HepG2 (cell line): ENCODE data around the gene PIBF1. TPM values are rescaled to one million over a fixed set of nuclear protein-coding genes. Genes with fewer than 3 reads are reported as not detected.
A peak's percentile ranks its signal among the peaks of the same experiment; 100 is the strongest.

Source experiments
- BCLAF1 ChIP-seq: fragments of 450-650 bp; IDR thresholded peaks from 2 replicates; pipeline ENCODE4 v1.6.1; 2017; ENCODE audit warnings: mild to moderate bottlenecking
- DDIT3 ChIP-seq: sonication (generic); formaldehyde crosslinking; IDR thresholded peaks from 2 replicates; pipeline ENCODE4 v1.4.0; 2020; ENCODE audit warnings: mild to moderate bottlenecking, missing genetic modification reagents
- ELF4 ChIP-seq: sonication (generic); formaldehyde crosslinking; IDR thresholded peaks from 2 replicates; pipeline ENCODE4 v1.5.0; 2020; ENCODE audit warnings: missing genetic modification reagents, mild to moderate bottlenecking, moderate library complexity, borderline replicate concordance
- ESRRA ChIP-seq: sonication (generic); formaldehyde crosslinking; IDR thresholded peaks from 2 replicates; pipeline ENCODE4 v1.5.1; 2020; ENCODE audit warnings: mild to moderate bottlenecking, low read depth, missing genetic modification reagents
- FOXC1 ChIP-seq: sonication (generic); formaldehyde crosslinking; IDR thresholded peaks from 2 replicates; pipeline ENCODE4 v1.8.0; 2022; ENCODE audit warnings: mild to moderate bottlenecking, missing genetic modification reagents, borderline replicate concordance
- GMEB1 ChIP-seq: sonication (generic); formaldehyde crosslinking; IDR thresholded peaks from 2 replicates; pipeline ENCODE4 v1.5.1; 2020; ENCODE audit warnings: missing genetic modification reagents, mild to moderate bottlenecking, borderline replicate concordance
- IKZF5 ChIP-seq: IDR thresholded peaks from 2 replicates; pipeline ENCODE4 v1.6.1; 2018; ENCODE audit warnings: missing genetic modification reagents, mild to moderate bottlenecking, missing compliant biosample characterization
- ONECUT2 ChIP-seq: sonication (generic); formaldehyde crosslinking; IDR thresholded peaks from 2 replicates; pipeline ENCODE4 v1.4.0; 2020; ENCODE audit warnings: missing genetic modification reagents
- PITX1 ChIP-seq: sonication (generic); formaldehyde crosslinking; IDR thresholded peaks from 2 replicates; pipeline ENCODE4 v1.5.1; 2020; ENCODE audit warnings: mild to moderate bottlenecking, missing genetic modification reagents
- RAD51 ChIP-seq: fragments of 450-650 bp; IDR thresholded peaks from 2 replicates; pipeline ENCODE4 v1.6.1; 2016; ENCODE audit warnings: borderline replicate concordance
- SOX5 ChIP-seq: IDR thresholded peaks from 2 replicates; pipeline ENCODE4 v1.6.1; 2016; ENCODE audit warnings: borderline replicate concordance
- ZFP41 ChIP-seq: sonication (generic); formaldehyde crosslinking; IDR thresholded peaks from 2 replicates; pipeline ENCODE4 v1.4.0; 2020; ENCODE audit warnings: mild to moderate bottlenecking, missing genetic modification reagents, borderline replicate concordance
- ZNF138 ChIP-seq: sonication (generic); formaldehyde crosslinking; IDR thresholded peaks from 2 replicates; pipeline ENCODE4 v1.5.0; 2020; ENCODE audit warnings: mild to moderate bottlenecking, low read depth, missing genetic modification reagents
- ZNF414 ChIP-seq: sonication (generic); formaldehyde crosslinking; IDR thresholded peaks from 2 replicates; pipeline ENCODE4 v1.5.0; 2020; ENCODE audit warnings: missing genetic modification reagents
- ZNF512B ChIP-seq: sonication (generic); formaldehyde crosslinking; IDR thresholded peaks from 2 replicates; pipeline ENCODE4 v1.5.1; 2020; ENCODE audit warnings: missing genetic modification reagents, mild to moderate bottlenecking, borderline replicate concordance
- ZNF546 ChIP-seq: sonication (generic); formaldehyde crosslinking; conservative IDR thresholded peaks from 2 replicates; pipeline ENCODE4 v1.8.1; 2023; ENCODE audit warnings: mild to moderate bottlenecking, missing genetic modification reagents
- polyA plus RNA-seq, 8 experiments: library from polyadenylated mRNA; depleted of rRNA in 3 of 8; stranded (reverse) in 7 of 8; unstranded in 1 of 8; fragments of >200 nt; fragmentation: Illumina TruSeq in 4 of 8; extraction: Trizol in 4 of 8; gene quantifications; 2 replicates each; pipeline versions ENCODE4 v1.2.1 to v1.2.3, GENCODE V29; 2011 to 2016; ENCODE audit warnings: low read depth in 4 of 8, missing spikeins in 1 of 8, mixed read lengths in 1 of 8; ENCODE audit not compliant: insufficient read depth in 1 of 8
- total RNA-seq, 5 experiments: library from RNA; depleted of rRNA; stranded (reverse); fragments of >200 nt; fragmentation: Illumina TruSeq; extraction: Trizol; gene quantifications; 2 replicates each; pipeline ENCODE4 v1.2.3, GENCODE V29; 2016; ENCODE audit warnings: low read depth in 1 of 5

Gene PIBF1
- total and polyA plus RNA-seq, 2 of the 13 experiments (the other 11 are each of a cell fraction or from before 2014, with no cell fraction given): 4.2 to 15.8 TPM

- TF ChIP-seq BCLAF1 (no peak), GMEB1 (CRISPR knock-in tag) (no peak; the same call in 1 of the 2 replicates), ESRRA (CRISPR knock-in tag) (no peak), ONECUT2 (no peak), ELF4 (no peak), PITX1 (CRISPR knock-in tag) (0 out of 2 replicates have a peak, but pooled peaks have one; percentile 10), ZNF138 (CRISPR knock-in tag) (no peak), DDIT3 (CRISPR knock-in tag) (no peak), FOXC1 (peak; percentile 52; the same call in 1 of the 2 replicates), ZNF414 (CRISPR knock-in tag) (no peak), RAD51 (no peak), ZNF546 (CRISPR knock-in tag) (0 out of 2 replicates have a peak, but pooled peaks have one; percentile 25), ZFP41 (CRISPR knock-in tag) (0 out of 2 replicates have a peak, but pooled peaks have one; percentile 21), SOX5 (no peak; the same call in 1 of the 2 replicates), ZNF512B (CRISPR knock-in tag) (no peak), IKZF5 (CRISPR knock-in tag) (peak; percentile 63; the same call in 1 of the 2 replicates)
Observed at GRCh38 chr13:73058736-73059459, 277.0 kb downstream of the PIBF1 start, which contains the start of gene KLF5 (continued).
